ENCODE data around the gene TNFAIP8.

Gene TNFAIP8

DNA sequence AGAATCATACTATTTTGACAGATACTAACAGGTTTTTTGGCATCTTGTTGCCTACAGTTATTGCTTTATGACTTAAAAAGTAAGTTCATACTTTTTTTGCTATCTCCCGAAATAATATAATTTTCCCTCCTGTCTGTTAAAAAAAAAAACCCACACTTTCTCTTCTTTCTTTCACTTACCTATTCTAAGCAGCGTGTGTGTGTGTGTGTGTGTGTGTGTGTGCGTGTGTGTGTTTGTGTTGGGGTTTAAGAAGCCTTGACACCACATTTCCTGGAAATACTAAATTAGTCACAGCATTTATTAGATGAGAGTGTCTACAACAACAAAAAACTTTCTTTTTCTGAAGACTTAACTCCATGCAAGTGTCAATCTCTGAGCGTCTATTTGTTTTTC, 12.4 kb downstream of the TNFAIP8 start:
- DNase-seq (ENCODE audit: low read depth), result no peak

DNA sequence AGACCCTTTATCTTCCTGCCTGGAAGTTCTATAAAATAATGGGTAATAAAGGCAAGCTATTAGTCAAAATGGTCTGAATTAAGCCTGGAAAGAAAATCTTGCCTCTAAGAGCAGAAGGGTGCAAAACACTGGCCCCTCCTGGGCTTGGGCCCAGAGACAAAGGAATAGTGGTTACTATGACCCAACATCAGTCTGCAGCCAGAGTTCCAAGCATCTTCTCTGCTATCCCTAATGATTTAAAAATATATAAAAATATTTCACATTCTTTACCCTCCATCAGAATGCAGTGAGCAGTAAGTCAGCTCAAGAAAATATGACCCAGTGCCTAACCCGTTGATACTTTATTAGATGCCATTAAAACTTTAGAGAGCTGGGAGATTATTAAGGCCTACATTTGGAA, 14.7 kb downstream of the TNFAIP8 start:
- DNase-seq (ENCODE audit: low read depth), result no peak

DNA sequence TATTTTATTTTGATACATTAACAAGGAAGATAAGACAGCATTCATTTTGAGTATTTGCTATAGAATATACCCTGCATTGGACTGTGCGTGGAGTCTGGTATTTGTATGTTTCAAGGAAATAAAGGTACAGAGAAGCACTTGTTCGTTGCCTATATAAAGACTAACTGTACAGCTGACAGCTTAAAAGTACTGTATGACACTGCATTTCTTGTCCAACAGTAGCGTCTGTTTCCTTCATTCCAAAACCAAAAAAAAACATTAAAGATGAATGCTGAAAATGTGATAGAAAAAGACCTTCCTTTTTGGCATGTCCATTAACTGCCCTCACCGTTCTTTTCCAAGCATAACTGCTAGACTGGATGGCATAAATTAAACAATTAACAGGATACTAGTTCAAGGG, 15.3 kb downstream of the TNFAIP8 start:
- no peak for DNase-seq (ENCODE audit: low read depth)

DNA sequence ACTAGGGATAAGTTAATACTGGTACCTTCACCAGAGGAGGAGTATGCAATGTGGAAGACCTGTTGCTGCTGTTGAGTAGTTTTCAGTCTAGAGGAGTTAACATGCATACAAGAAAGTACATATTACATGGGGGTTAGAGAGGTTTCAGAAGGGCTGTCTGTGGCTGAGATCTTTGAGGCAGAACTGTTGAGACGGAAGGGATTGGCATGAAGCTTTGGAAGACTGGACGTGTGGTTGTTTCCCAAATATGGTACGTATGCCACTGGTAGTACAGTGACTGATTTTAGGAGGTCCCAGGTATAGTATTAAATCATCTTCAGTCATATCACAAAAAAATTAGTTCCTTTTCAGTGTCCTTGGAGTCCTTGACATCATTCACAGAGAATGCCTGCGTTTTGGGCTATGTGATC, 17.6 kb downstream of the TNFAIP8 start:
- no peak for DNase-seq (ENCODE audit: low read depth)

DNA sequence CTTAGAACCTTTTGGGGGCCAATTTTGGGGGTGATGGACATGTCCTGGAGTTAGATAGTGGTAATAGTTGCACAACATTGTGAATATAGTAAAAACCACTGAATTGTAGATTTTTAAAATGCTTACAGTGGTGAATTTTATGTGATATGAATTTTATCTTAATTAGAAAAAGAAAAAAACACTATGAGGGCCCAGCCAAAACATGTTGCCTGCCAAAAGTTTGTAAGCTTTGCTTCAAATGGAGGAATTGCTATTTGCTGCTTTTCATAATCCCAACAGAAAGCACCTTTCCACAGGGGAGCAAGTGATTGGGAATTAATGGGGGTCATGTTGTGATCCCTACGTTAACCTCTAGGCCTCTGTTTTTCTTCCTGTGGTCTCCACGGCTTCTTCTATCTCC, 19.1 kb downstream of the TNFAIP8 start:
- no peak for DNase-seq (ENCODE audit: low read depth)

DNA sequence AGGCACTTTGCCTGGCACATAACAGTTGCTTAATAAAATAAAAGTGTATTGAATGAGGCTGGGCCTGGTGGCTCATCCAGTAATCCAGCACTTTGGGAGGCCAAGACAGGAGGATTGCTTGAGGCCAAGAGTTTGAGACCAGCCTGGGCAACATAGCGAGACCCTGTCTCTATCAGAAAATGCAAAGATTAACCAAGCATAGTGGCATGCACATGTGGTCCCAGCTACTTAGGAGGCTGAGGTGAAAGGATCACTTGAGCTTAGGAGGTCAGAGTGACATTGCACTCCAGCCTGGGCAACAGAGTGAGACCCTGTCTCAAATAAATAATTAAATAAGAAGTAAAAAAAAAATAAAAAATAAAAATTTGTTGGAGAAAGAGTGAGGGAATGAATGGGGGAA, 21.2 kb downstream of the TNFAIP8 start:
- DNase-seq (ENCODE audit: low read depth), result no peak

DNA sequence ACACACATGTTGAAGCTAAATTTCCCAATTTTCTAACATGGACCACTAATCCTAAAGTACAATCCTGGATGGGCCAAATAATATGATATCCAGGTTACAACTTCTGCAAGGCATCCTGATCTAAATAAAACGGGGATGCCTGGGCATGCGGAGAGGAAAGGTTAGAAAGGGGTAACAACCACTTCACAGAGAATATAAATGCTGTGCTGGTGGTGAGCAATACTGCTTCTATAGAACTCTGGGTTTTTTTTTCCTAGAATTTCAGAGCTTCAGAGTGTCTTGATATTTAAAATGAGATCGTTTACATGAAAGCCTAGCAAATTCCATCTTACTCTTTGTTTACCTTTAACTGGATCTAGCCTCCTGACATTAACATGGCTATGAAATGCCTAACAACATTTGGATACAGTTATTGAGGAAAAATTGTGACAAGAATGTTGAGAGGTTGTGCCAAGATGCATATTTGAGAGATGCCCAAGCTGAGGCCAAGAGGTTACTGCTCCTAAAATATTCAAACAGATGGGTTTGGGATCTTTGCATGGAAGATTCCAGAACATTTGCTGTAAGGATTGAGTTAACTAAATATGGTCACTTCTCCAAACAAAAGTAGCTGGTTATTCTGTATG, 22.4 kb downstream of the TNFAIP8 start:
- no peak for DNase-seq (ENCODE audit: low read depth)

DNA sequence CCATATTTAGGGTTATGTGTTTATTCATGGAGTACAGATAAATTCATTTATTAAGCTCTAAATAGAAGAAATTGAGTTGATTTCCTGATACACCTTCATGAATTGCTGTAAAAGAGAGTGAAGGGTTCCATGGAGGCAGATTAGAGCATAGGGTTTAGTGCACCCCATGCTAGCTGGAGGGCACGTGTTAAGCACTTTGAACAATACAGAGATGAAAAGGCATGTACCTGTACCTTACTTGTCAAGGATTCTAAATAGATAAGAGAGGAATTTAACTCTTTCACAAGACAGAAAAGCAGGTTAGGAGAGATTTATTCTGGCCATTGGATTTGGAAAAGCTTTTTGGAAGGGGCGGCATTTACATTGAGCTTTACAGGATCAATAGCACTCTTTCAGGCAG, 23.3 kb downstream of the TNFAIP8 start:
- DNase-seq (ENCODE audit: low read depth), result no peak

DNA sequence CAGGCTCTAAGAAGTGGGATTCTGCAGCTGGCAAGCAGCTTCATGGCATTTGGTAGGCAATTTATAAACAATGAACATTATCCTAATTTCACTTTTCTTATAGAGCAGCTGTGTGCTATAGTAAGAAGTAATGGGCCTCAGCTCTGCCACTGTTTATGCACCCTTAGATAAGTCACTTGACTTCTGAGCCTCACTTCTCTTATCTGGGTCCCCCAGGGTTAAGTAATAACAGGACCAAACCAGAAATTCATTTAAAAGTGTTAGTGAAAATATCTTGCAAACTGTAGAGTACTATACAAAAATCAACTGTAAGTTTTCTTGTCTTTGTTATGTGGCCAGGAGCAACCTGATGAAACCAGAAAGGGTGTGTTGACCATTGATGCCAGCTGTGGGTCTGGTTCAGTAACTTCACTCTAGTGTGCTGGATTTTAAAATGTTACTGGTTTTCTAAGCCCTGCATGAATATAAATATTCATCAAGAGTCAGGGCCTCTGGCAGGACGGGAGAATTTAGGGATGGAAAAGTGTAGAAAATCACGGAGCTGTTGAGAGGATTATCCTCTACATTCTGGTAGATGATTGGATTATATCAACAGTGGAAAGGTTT, 24.2 kb downstream of the TNFAIP8 start:
- DNase-seq (ENCODE audit: low read depth), result no peak

DNA sequence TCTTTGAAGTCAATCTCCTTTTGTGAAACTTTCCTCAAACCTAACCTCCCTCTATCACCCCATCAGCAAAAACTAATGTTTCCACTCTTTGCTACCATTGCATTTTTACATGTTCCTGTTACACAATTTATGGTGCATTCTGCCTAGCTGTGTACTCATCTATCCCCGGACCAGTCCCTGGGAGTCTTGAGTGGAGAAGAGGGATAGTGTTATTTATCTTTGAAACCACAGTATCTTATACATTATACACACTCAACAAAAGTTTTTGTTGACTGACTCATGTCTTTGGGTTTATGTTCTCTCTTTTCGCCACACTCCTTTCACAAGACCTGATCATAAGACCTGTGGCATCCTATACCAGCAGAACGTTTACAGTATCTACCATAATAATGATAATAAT, 26.4 kb downstream of the TNFAIP8 start:
- DNase-seq (ENCODE audit: low read depth), result no peak

DNA sequence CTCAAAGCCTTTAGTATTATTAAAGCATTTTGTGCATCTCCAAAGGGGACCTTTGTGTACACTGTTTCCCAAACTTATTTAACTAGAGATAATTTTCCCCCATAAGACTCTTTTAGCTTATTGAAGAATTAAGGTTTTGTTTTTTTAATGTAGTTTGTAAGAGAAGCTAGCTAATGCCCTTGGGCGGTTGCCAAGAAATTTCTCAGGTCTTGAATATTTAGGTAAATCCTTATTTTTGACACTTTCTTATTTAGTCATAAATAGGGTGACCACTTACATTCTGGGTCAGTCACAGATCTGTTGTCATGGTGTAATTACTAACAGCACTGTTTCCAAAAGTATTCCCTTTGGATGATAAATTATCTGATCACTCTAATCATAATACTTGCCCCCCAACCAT, 27.2 kb downstream of the TNFAIP8 start:
- no peak for DNase-seq (ENCODE audit: low read depth)

DNA sequence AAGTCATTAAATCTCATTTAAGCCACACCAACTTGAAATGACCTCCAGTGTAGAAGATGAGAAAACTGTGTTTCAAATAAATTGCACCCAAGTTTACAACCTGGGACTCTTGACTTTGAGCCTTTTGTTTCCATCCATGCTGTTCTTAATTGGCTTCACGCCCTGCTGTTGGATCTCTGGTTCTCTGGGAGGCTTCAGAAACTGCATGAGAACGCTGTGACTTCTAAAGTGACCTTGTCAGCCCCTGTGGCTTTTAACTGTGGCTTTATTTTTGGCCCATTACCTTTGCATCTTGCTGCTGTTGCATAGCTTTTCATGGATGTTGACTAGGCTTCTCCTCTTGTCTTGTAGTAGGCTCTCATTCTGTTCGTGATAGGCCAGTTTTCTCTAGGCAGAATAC, 29.3 kb downstream of the TNFAIP8 start:
- DNase-seq (ENCODE audit: low read depth), result no peak

DNA sequence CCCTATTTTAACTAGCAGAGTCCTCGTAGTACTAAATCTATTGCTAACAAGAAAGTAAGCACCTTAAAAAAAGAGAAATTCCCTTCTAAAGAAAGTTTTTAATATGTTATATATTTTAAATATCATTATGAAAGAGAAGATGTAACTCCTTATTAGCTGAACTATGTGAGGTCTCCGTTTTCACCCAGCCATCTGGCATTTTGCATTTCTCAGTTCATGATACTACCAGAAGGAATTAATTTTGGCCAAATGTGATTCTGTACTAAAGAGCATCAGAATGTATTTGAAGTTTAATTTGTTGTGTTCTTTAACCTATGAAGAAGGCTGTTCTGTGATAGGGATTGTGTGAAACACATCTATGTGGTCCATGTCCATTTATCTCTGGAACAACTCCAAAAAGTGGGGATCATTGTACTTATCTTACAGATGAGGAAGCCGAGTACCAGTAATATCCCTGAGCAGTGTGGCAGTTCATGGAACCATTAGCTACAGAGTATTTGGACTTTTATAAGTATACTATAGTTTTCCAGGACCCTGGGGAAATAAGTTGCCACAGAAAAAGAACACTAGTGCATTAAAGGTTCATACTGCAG, 29.8 kb downstream of the TNFAIP8 start:
- no peak for DNase-seq (ENCODE audit: low read depth)

DNA sequence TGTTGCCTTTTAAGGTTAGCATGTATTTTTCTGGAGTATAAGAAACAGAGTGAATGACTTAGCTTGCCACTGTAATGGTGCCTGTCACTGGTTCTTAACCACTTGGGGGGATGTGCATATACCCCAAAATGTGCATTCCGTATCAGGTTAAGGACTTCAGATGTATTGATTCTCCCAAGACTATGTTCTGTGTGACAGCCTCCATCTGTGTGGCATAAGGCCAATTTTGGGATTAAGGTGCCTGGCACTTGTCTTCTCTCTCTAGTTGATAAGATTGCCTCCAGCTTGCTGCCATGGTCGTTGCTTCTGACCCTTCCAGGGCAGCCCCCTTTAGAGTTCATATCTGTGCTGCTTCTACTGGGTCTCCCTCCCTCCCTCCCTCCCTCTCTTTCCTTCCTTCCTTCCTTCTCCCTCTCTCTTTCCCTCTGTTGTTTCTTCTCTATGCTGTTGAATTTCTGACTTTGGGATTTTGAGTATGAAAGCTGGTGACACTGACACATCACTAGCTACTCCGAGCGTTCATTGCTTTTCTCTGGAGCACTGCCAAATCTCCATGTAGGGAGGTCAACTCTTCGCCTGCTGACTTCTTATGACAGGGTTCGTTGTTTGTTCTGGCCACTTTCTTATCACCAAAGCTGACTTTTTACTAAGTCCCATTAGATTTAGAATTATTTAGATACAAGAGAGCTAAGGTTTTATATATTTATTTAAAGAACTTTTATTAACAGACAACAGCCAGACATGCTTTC, 31.0 kb downstream of the TNFAIP8 start:
- DNase-seq (ENCODE audit: low read depth), result no peak

DNA sequence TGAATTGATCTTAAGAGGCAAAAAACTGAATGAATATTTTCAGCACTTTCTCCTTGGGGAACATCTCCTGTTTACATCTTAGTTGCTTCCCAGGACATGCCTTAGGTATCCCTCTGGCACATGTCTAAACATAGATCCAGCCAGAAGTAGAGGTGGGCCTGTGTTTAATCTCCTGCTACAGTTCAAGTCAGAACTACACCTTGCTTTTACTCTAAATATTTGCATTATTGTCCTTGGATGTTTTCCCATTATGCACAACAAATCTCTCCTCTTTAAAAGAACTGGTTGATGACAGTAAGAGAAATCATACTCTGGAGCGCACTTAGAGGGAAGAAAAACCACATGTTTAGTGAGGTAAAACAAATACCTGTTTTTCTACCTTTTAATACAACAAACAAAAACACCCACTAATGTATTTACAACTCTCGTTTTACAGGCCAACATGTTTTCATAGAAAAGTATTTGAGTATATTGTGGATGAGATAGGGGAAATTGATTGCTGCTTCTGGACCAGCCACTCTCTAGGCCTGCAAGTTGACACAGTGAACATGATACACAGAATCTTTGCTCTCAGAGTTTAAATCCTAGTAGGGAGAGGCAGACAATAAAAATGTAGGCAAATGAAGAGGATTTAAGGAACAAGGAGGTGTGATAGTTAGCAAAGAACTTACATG, 32.3 kb downstream of the TNFAIP8 start:
- no peak for DNase-seq (ENCODE audit: low read depth)

DNA sequence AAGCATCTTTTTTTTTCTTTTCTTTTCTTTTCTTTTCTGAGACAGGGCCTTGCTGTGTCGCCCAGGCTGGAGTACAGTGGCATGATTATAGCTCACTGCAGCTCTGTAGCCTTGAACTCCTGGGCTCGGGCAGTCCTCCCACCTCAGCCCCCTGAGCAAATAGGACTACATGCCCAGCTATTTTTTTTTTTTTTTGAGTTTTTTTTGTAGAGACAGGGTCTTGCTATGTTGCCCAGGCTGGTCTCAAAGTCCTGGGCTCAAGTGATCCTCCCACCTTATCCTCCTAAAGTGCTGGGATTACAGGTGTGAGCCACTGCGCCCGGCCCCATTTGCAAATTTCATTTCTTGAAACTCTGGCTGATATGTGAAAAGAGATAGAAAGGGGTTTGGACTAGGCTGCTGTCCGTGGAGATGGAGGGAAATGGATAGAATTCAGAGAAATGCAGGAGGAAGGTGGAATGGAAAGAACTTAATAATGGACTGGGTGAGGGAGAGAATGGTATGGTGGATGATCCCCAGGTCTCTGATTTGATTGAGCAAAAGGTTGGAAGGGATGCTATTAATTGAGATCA, 32.9 kb downstream of the TNFAIP8 start:
- no peak for DNase-seq (ENCODE audit: low read depth)

DNA sequence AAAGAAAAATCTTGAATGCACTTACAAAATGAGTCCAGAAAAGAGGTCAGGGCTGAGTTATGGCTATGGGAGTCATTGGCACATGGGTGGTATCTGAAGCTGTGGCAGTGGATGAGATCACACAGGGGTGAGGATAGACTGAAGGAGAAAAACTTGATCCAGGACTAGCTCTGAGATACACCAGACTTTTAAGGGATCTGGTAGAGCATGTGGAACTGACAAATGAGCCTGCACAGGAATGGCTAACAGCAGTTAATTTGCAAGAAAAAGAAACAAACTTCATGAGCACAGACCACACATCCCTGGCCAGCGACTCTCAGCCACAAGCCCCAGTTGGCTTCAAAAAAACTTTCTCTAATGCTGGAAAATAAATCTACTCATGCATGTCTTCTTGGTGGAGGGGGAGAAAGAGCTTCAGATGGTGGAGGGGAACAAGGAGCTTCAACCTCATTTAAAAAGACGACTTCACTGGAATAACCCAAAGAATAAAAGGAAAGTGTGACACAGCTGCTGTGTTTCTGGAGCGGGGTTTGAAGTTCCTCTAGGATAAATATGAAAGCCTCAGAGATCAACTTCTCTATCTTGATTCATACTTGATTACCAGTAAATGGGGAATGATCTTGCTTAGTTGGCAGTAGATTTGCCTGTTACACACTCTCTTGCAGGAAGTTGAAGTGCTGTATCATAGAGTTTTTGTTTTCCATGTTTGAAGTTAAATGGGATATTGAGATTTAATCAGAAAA, 33.6 kb downstream of the TNFAIP8 start:
- no peak for DNase-seq (ENCODE audit: low read depth)

DNA sequence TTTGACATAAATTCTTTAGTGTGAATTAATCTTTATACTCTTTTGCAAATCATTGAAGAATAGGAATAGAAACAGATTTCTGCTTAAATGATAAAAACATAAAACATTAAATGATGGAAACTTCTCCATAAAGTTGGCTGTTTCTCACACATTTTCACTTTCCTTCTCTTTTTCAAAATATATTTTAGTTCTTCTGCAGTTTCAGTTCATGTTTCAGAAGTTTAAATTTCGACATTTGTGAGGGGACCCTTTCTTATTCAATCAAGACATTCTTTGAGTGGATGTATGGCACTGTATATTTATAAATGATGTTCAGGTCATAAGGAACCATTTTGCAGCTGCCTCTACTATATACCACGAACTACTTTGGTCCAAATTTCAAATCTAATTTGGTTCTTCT, 34.6 kb downstream of the TNFAIP8 start:
- no peak for DNase-seq (ENCODE audit: low read depth)

DNA sequence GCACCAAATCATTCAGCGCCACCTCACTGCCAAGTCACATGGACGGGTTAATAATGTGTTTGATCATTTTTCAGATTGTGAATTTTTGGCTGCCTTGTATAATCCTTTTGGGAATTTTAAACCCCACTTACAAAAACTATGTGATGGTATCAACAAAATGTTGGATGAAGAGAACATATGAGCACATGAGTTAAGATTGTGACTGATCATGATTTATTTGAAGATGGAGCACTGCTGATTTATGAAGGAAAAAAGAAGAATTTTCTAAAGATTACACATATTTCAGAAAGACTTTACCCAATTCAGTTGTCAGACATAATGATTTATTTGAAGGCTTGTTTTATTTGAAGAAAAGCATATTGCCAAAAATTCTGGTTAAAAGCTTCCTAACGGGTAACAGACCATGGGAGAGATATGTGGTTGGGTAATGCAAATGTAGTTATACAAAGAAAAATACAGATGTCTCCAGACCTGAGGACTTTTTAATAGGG, 37.4 kb downstream of the TNFAIP8 start:
- no peak for DNase-seq (ENCODE audit: low read depth)

DNA sequence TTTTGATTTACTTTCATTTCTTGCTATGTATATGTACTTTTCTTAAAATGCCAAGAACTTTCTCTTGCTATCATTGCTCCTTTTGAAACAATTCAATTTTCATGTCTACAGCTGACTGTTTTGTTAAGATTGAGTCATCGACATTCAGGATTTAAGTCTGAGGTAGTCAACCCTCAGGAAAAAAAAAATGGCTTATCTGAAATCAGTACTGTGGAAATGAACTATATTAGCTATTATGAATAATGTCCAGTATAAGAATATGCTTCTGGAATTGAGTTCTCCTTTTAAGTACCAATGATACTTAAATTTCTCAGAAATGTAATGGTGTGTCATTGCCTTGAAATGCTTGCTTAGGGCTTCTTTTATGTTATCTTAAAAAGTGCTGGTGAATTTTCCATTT, 37.9 kb downstream of the TNFAIP8 start:
- no peak for DNase-seq (ENCODE audit: low read depth)

DNA sequence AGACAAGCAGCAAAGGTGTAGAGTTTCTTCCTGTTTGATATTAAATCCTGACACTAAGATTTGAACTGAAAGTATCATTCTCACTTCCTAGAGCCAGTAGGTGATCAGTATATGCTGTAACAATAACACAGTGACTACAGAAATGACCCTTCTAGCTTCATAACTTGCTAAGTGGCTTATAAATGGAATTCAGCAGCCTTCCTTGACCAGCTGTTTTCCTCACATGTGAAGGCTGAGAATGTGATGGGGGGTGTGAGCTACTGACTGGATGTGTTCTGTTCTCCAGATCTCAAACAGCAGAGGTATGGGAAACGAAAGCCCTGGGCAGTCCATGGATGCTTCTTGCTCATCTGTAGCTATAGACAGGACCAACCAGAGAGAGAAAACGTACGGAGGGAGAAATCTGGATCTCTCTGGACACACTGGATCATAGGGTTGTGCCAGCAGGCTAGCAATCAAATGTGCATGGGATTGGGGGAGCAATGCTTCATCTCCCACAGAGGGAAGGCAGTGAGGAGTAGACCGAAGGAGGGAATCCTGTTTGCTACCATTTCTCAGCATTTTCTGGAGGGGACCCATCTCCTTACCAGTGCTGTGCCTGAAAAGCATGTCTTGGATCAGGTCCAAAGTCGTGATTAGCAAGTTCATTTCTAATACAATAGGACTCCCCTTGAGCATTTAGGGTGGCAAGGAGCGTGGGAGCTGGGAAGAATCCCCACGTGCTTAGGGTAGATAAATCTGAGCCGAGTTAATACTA, 39.4 kb downstream of the TNFAIP8 start:
- no peak for DNase-seq (ENCODE audit: low read depth)
